A673 (cell line): Measurements from ENCODE around the gene CELF1. TPM values are rescaled to one million over a fixed set of nuclear protein-coding genes. Genes with fewer than 3 reads are reported as not detected.

ENCODE experiments used
- BruUV-seq: library from RNA; stranded (reverse); fragments of 400-500 nt; replicated peaks from 2 replicates; lab custom pipeline; 2021; lab: Mats Ljungman, UMichigan
- CTCF ChIA-PET: fragments of 300-600 bp; sonication (Branson Sonifier 250); formaldehyde crosslinking; loops from one replicate; lab custom pipeline; 2022; ENCODE audit warnings: antibody characterized with exemption; lab: Charles Lee
- POLR2A ChIA-PET: fragments of 300-600 bp; sonication (Branson Sonifier 250); formaldehyde crosslinking; loops from one replicate; lab custom pipeline; 2022; ENCODE audit warnings: antibody characterized with exemption; ENCODE audit not compliant: low non-redundant PET; lab: Charles Lee
- DNase-seq: peaks from one replicate; pipeline ENCODE4 v3.0.0-alpha.2; 2015; ENCODE audit warnings: low spot score
- H3K27ac ChIP-seq: fragments of 200-600 bp; sonication (generic); 2 replicates; pipeline ENCODE4 v1.5.1; 2016; ENCODE audit warnings: mixed run types, low read depth, mild to moderate bottlenecking, mixed read lengths, antibody characterized with exemption, low read length; ENCODE audit not compliant: poor library complexity, severe bottlenecking
- H3K27me3 ChIP-seq: fragments of 200-600 bp; sonication (generic); replicated peaks from 2 replicates; pipeline ENCODE4 v1.6.1; 2017; ENCODE audit warnings: mixed run types, low read depth, mild to moderate bottlenecking, mixed read lengths, antibody characterized with exemption, low read length; ENCODE audit not compliant: insufficient read depth, poor library complexity
- H3K36me3 ChIP-seq: fragments of 200-600 bp; sonication (generic); 2 replicates; pipeline ENCODE4 v1.6.1; 2016; ENCODE audit warnings: mixed run types, mild to moderate bottlenecking, mixed read lengths, antibody characterized with exemption, low read length; ENCODE audit not compliant: insufficient read depth, poor library complexity, severe bottlenecking
- H3K4me1 ChIP-seq: fragments of 200-600 bp; sonication (generic); 2 replicates; pipeline ENCODE4 v1.6.1; 2017; ENCODE audit warnings: mixed run types, mild to moderate bottlenecking, mixed read lengths, antibody characterized with exemption, low read length; ENCODE audit not compliant: insufficient read depth, poor library complexity, severe bottlenecking
- H3K4me3 ChIP-seq: fragments of 200-600 bp; sonication (generic); 2 replicates; pipeline ENCODE4 v1.5.1; 2016; ENCODE audit warnings: low read depth, mixed run types, mild to moderate bottlenecking, mixed read lengths, low read length; ENCODE audit not compliant: poor library complexity, severe bottlenecking
- H3K9me3 ChIP-seq: fragments of 200-600 bp; sonication (generic); 2 replicates; pipeline ENCODE4 v1.6.1; 2016; ENCODE audit warnings: mixed run types, low read depth, mild to moderate bottlenecking, mixed read lengths, antibody characterized with exemption, low read length; ENCODE audit not compliant: poor library complexity, severe bottlenecking
- CTCF ChIP-seq: fragments of 300-800, 200-600 bp; sonication (generic); conservative IDR thresholded peaks from 2 replicates; pipeline ENCODE4 v1.5.1; 2017; ENCODE audit warnings: low read depth, mild to moderate bottlenecking, antibody characterized with exemption, low read length, moderate library complexity, mixed read lengths
- EZH2 ChIP-seq: fragments of 200-600 bp; sonication (generic); IDR thresholded peaks from 2 replicates; pipeline ENCODE4 v1.6.1; 2017; ENCODE audit warnings: borderline replicate concordance, low read depth, mild to moderate bottlenecking, mixed read lengths, antibody characterized with exemption, low read length; ENCODE audit not compliant: poor library complexity, severe bottlenecking
- intact Hi-C: fragments of 100-400 bp; cut with micrococcal nuclease; formaldehyde crosslinking; loops from one replicate; pipeline ENCODE4 v1.10.0; 2022; ENCODE audit not compliant: unreplicated experiment
- total RNA-seq: library from RNA; stranded (reverse); gene quantifications from 2 replicates; pipeline ENCODE4 v1.2.3, GENCODE V29; 2021

The CELF1 gene
- total RNA-seq, 1 experiment from 2014 or later: 257 TPM

DNA sequence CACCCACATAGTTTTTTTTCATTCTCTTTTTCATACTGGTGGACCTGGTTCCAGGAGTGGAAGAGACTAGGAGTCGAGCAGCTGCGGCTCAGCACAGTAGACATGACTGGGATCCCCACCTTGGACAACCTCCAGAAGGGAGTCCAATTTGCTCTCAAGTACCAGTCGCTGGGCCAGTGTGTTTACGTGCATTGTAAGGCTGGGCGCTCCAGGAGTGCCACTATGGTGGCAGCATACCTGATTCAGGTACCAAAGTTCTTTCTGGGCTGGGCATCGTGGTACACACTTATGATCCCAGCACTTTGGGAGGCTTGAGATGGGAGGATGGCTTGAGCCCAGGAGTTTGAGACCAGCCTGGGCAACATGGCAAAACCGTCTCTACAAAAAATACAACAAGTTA, 16.7 kb upstream of the CELF1 start:
- Histone ChIP-seq H3K27ac (no peak overlapping the region), H3K36me3 (peaks cover 38% of the 10 kb centered on the region), H3K9me3 (no peaks in the 10 kb centered on the region), H3K27me3 (no peaks in the 10 kb centered on the region), H3K4me3 (no peak overlapping the region), H3K4me1 (peaks cover 6% of the 10 kb centered on the region)
- intact Hi-C loops: loop anchor here (10.0 kb wide), 1 partner anchor 285 kb away; no protein-coding TSS in a partner anchor
- ChIA-PET POLR2A (no interaction called here), CTCF (no interaction called here)
- DNase-seq: no peak
- TF ChIP-seq EZH2 (no peak), CTCF (no peak)
- BruUV-seq: no TSS peak

DNA sequence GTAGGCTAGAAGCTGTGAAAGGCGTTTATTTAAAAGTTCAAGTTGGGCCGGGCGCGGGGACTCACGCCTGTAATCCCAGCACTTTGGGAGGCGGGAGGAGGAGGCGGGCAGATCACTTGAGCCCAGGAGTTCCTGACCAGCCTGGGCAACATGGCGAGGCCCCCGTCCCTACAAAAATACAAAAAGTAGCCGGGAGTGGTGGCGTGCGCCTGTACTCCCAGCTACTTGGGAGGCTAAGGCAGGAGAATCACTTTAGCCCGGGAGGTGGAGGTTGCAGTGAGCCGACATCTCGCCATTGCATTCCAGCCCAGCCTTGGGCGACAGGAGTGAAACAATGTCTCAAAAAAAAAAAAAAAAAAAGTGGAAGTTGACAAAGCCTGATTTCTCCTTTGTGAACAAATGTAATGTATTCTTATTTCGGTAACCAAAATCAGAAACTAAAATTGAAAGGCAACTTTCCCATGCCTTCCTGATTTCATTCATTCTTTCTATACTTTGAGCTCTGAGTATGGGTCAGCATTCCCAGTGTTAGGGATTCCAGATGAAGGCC, 13.3 kb upstream of the CELF1 start:
- peaks cover 5% of the 10 kb centered on the region for H3K36me3 ChIP-seq
- H3K4me1 ChIP-seq: peaks cover 10% of the 10 kb centered on the region
- H3K27me3 ChIP-seq: no peaks in the 10 kb centered on the region
- POLR2A ChIA-PET: interaction anchor here (0.6 kb wide), 1 partner anchor 99 kb away, joined by 3 read pairs; no protein-coding TSS in a partner anchor
- BruUV-seq: no TSS peak
- TF ChIP-seq CTCF: no peak
- TF ChIP-seq EZH2: no peak
- no peaks in the 10 kb centered on the region for H3K9me3 ChIP-seq
- peak overlapping the region; percentile 90 for H3K27ac ChIP-seq
- intact Hi-C loops: loop anchor here (10.0 kb wide), 1 partner anchor 289 kb away; no protein-coding TSS in a partner anchor
- CTCF ChIA-PET: interaction anchor here (0.9 kb wide), 1 partner anchor 13 kb away, joined by 4 read pairs; no protein-coding TSS in a partner anchor
- peak overlapping the region; percentile 73 for H3K4me3 ChIP-seq
- DNase-seq: no peak

DNA sequence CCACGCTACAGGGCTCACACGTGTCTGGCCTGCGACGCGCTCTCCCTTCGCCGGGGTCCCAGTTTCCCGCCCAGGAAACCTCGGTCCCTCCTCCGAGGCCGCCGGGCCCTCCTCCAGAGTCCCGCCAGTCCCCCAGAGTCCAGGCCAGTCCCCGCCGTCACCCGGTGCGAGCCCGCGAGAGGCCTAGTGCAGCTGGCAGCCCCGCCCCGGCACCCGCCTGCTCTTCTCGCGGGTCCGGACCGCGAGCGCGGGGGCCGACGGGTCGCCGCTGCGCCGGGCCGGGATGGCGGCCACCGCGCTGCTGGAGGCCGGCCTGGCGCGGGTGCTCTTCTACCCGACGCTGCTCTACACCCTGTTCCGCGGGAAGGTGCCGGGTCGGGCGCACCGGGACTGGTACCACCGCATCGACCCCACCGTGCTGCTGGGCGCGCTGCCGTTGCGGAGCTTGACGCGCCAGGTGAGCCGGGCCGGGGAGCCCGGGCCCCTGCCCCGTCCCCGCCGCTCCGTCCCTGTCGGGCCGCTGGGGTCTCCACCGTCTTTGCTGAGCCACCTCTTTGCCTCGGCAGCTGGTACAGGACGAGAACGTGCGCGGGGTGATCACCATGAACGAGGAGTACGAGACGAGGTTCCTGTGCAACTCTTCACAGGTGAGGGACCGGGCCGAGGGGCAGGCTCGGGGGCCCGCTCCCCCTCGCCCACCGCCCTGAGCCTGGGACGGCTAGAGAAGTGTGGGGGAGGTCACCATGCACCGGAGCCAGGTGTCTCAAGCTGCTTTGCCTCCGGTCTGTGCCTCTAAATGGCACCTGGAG, 12.6 kb upstream of the CELF1 start, which contains the start of gene PTPMT1:
TSS of gene PTPMT1 (plus strand) at position 260 of the 809 bp plus-strand sequence. CDS start at position 284, 24 bp downstream.
- peak; percentile 91 for DNase-seq
- H3K9me3 ChIP-seq: no peaks in the 10 kb centered on the region
- BruUV-seq: no TSS peak
- intact Hi-C loops: loop anchor here (10.0 kb wide), 1 partner anchor 289 kb away; no protein-coding TSS in a partner anchor
- ChIA-PET CTCF (interaction anchor here (0.9 kb wide), 1 partner anchor 12 kb away, joined by 4 read pairs; no protein-coding TSS in a partner anchor), POLR2A (no interaction called here)
- H3K4me3 ChIP-seq: peak within 1 kb of the TSS; percentile 73
- no peaks in the 10 kb centered on the region for H3K27me3 ChIP-seq
- H3K36me3 ChIP-seq: no peaks in the 10 kb centered on the region
- H3K27ac ChIP-seq: peak within 1 kb of the TSS; percentile 90
- TF ChIP-seq EZH2 (no peak), CTCF (no peak)
- peaks cover 10% of the 10 kb centered on the region for H3K4me1 ChIP-seq
